Liver (tissue), 9 donors: ENCODE measurements around the gene LRP10. TPM values are rescaled to one million over a fixed set of nuclear protein-coding genes. Genes with fewer than 3 reads are reported as not detected.
"Not testable (repeated sequence)": the region's sequence is repeated elsewhere in the genome, so short reads cannot be mapped to it uniquely, and the experiment has no call there.

Experiments
- DNase-seq: peaks from one replicate; pipeline ENCODE4 v3.0.0-alpha.2; 2017; ENCODE audit warnings: low spot score
- H3K27ac ChIP-seq, 2 donors: one replicate each; pipeline ENCODE4 v1.7.0; 2013; ENCODE audit warnings: inconsistent platforms in 2 of 2, low read length in 2 of 2, control low read depth in 1 of 2, low read depth in 1 of 2, mild to moderate bottlenecking in 1 of 2
- H3K27me3 ChIP-seq, 4 donors: one replicate each; pipeline versions ENCODE4 v1.6.1 to v1.7.0; 2013; ENCODE audit warnings: low read length in 3 of 4, inconsistent platforms in 1 of 4, mild to moderate bottlenecking in 1 of 4, moderate library complexity in 1 of 4; ENCODE audit not compliant: control insufficient read depth in 4 of 4, insufficient read depth in 4 of 4
- H3K36me3 ChIP-seq, 4 donors: one replicate each; pipeline versions ENCODE4 v1.6.1 to v1.7.0; 2013; ENCODE audit warnings: low read length in 3 of 4, mild to moderate bottlenecking in 3 of 4, low read depth in 1 of 4, moderate library complexity in 1 of 4; ENCODE audit not compliant: control insufficient read depth in 4 of 4, insufficient read depth in 3 of 4
- H3K4me1 ChIP-seq, 4 donors: one replicate each; pipeline versions ENCODE4 v1.6.1 to v1.7.0; 2013; ENCODE audit warnings: low read length in 3 of 4, mild to moderate bottlenecking in 3 of 4, moderate library complexity in 1 of 4; ENCODE audit not compliant: control insufficient read depth in 4 of 4, insufficient read depth in 4 of 4
- H3K4me3 ChIP-seq, 3 donors: one replicate each; pipeline versions ENCODE4 v1.6.1 to v1.7.0; 2013; ENCODE audit warnings: low read length in 3 of 3, control low read depth in 1 of 3, low read depth in 1 of 3, mild to moderate bottlenecking in 1 of 3
- H3K9ac ChIP-seq, 2 donors: one replicate each; pipeline ENCODE4 v1.7.0; 2013; ENCODE audit warnings: low read length in 2 of 2, mild to moderate bottlenecking in 2 of 2, moderate library complexity in 2 of 2, control low read depth in 1 of 2, low read depth in 1 of 2
- H3K9me3 ChIP-seq, 4 donors: one replicate each; pipeline versions ENCODE4 v1.6.1 to v1.7.0; 2013; ENCODE audit warnings: low read length in 3 of 4; ENCODE audit not compliant: control insufficient read depth in 4 of 4
- EGR1 ChIP-seq, 2 donors: IDR thresholded peaks; 2 replicates each; pipeline ENCODE4 v1.6.1; 2016 to 2018; ENCODE audit warnings: antibody characterized with exemption in 2 of 2, low read depth in 2 of 2
- FOXA1 ChIP-seq: IDR thresholded peaks from 2 replicates; pipeline ENCODE4 v1.6.1; 2016; ENCODE audit warnings: antibody characterized with exemption
- FOXA2 ChIP-seq: IDR thresholded peaks from 2 replicates; pipeline ENCODE4 v1.6.1; 2016; ENCODE audit warnings: antibody characterized with exemption
- GABPA ChIP-seq, 2 donors: IDR thresholded peaks in 1 of 2; conservative IDR thresholded peaks in 1 of 2; 2 replicates each; pipeline ENCODE4 v1.6.1; 2016; ENCODE audit warnings: antibody characterized with exemption in 2 of 2, mild to moderate bottlenecking in 1 of 2, moderate library complexity in 1 of 2
- HNF4A ChIP-seq, 2 donors: conservative IDR thresholded peaks; 2 replicates each; pipeline ENCODE4 v1.6.1; 2016; ENCODE audit warnings: antibody characterized with exemption in 2 of 2, mild to moderate bottlenecking in 2 of 2
- JUND ChIP-seq, 2 donors: IDR thresholded peaks; 2 replicates each; pipeline ENCODE4 v1.6.1; 2016; ENCODE audit warnings: antibody characterized with exemption in 2 of 2
- NR2F2 ChIP-seq: IDR thresholded peaks from 2 replicates; pipeline ENCODE4 v1.6.1; 2016; ENCODE audit warnings: antibody characterized with exemption
- RAD21 ChIP-seq, 2 donors: IDR thresholded peaks; 2 replicates each; pipeline ENCODE4 v1.6.1; 2016; ENCODE audit warnings: antibody characterized with exemption in 2 of 2, mild to moderate bottlenecking in 2 of 2
- SP1 ChIP-seq: IDR thresholded peaks from 2 replicates; pipeline ENCODE4 v1.6.1; 2018; ENCODE audit warnings: antibody characterized with exemption, mild to moderate bottlenecking
- YY1 ChIP-seq: IDR thresholded peaks from 2 replicates; pipeline ENCODE4 v1.6.1; 2016; ENCODE audit warnings: antibody characterized with exemption, mild to moderate bottlenecking
- WGBS: extraction: QIAGEN DNeasy Blood & Tissue Kit; methylation state at CpG from one replicate; pipeline ENCODE4 v1.1.7; 2013; 5-methylcytosine and 5-hydroxymethylcytosine counted together
- polyA plus RNA-seq, 2 donors: library from polyadenylated mRNA; stranded (reverse) in 1 of 2; unstranded in 1 of 2; fragments of 200-250 nt in 1 of 2; fragments of >200 nt in 1 of 2; fragmentation: Nextera tagmentation in 1 of 2; extraction: Ambion mirVana in 1 of 2; gene quantifications; one replicate each; pipeline versions ENCODE4 v1.2.1 to v1.2.3, GENCODE V29; 2013 to 2015
- total RNA-seq, 2 donors: library from RNA; depleted of rRNA; stranded (reverse); fragments of >200 nt; gene quantifications; one replicate each; pipeline ENCODE4 v1.2.3, GENCODE V29; 2014
- TF ChIP-seq, protein P1 (sequence below): IDR thresholded peaks from 2 replicates; pipeline ENCODE4 v1.6.1; 2016; ENCODE audit warnings: antibody characterized with exemption
- TF ChIP-seq, protein P2 (sequence below): IDR thresholded peaks from 2 replicates; pipeline ENCODE4 v1.6.1; 2016; ENCODE audit warnings: antibody characterized with exemption
- TF ChIP-seq, protein P3 (sequence below): fragments of 150-350 bp; IDR thresholded peaks from 2 replicates; pipeline ENCODE4 v1.5.1; 2017; ENCODE audit warnings: improper control_type of control experiment, low read depth, low read length; ENCODE audit not compliant: missing input control
- donor health status: healthy.
- donor health status: healthy.
- donor health status: healthy.
- donor health status: healthy.
- donor health status: healthy.

Gene LRP10
- total and polyA plus RNA-seq, 4 donors: 19.5 to 61.7 (median 31.3) TPM

DNA sequence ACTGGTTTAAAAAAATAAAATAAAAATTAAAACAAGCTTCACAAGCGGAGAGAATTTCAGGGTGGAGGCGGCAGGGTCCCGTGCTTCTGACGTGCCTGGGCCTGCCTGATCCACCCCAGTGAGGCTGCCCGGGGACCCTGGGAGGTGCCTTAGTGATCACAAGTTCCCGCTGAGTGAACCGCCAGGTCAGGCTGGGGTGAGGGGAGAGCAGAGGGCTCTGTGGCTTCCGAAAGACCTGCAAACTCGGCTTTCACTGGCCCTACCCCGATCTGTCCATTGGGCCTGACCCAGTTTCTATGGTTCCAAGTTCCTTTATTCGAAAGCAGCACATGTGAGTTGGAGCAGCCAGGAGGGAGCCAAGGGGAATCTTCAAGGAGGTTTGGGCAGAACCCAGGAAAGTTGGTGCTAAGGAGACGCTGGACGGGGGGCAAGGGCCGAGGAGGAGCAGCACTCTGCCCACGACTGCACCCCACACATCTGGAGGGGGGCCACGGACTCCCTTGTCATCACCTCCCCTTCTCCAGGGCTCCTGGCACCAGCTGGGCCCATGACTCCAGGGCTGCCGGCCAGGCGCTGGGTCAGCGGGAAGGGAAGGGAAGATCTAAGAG lies 22.2 kb upstream of the LRP10 start:
- no peaks in the 10 kb centered on the region for H3K9me3 ChIP-seq
- peaks cover 2 to 10% (median 4%) of the 10 kb centered on the region in 4 donors for H3K36me3 ChIP-seq
- H3K27me3 ChIP-seq: no peaks in the 10 kb centered on the region
- H3K4me1 ChIP-seq: peaks cover 0 to 12% (median 8%) of the 10 kb centered on the region in 4 donors
- no peak overlapping the region for H3K4me3 ChIP-seq
- peak overlapping the region; percentile 33 to 77 for H3K27ac ChIP-seq
- DNase-seq: no peak
- TF ChIP-seq EGR1 (IDR thresholded peaks at IDR 0.05; ENCODE audit: low read depth in 2 of 2) (no peak), FOXA1 (no peak)
- H3K9ac ChIP-seq: no peak overlapping the region
- WGBS: 81% methylated on average over 19 of the region's 19 CpGs

DNA sequence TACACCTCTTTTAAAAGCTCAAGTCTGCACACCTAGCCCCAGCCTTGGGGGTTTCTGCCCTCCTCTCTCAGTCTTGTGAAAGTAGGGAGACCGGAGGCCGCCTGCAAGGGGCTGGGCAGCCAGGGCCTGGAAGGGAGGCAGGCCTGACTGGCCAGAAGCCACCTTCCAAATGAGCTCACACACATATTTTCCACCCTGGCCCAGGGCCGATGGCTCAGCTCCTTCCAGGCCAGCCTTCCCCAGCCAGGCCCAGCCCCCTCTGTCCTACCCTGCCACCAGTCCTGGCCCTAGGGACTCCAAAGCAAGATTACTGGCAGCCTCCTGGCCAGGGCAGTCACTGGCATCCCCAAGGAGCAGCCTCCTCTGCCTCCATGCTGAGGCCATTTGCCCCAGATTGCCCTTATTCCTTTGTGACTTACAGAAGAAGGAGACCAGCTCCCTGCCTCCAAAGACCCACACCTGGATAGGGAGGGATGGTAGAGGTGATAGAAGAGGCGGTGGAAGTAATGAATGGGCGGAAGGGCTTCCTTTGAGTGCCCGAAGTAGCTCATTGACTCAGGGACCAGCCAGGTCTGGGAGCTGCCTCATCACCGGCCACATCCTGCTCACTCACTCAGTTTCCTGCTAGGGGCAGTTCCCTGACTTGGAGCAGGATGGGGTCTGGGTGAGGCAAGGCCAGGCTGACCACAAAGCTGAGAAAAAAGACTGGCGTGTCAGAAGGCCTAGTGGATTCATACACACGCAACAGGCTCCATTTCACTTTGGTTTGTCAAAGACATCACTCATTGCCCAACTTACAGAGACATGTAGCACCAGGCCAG lies 20.4 kb upstream of the LRP10 start:
- WGBS: 77% methylated on average over 9 of the region's 9 CpGs
- Histone ChIP-seq H3K4me3 (no peak overlapping the region), H3K9ac (no peak overlapping the region), H3K27me3 (no peaks in the 10 kb centered on the region), H3K36me3 (no peaks in the 10 kb centered on the region), H3K9me3 (no peaks in the 10 kb centered on the region), H3K27ac (peak overlapping the region; percentile 50 to 54), H3K4me1 (peaks cover 0 to 12% (median 8%) of the 10 kb centered on the region in 4 donors)
- no peak for TF ChIP-seq EGR1 (IDR thresholded peaks at IDR 0.05; ENCODE audit: low read depth in 2 of 2)
- TF ChIP-seq NR2F2: no peak
- TF ChIP-seq YY1: no peak
- TF ChIP-seq, protein P1, sequence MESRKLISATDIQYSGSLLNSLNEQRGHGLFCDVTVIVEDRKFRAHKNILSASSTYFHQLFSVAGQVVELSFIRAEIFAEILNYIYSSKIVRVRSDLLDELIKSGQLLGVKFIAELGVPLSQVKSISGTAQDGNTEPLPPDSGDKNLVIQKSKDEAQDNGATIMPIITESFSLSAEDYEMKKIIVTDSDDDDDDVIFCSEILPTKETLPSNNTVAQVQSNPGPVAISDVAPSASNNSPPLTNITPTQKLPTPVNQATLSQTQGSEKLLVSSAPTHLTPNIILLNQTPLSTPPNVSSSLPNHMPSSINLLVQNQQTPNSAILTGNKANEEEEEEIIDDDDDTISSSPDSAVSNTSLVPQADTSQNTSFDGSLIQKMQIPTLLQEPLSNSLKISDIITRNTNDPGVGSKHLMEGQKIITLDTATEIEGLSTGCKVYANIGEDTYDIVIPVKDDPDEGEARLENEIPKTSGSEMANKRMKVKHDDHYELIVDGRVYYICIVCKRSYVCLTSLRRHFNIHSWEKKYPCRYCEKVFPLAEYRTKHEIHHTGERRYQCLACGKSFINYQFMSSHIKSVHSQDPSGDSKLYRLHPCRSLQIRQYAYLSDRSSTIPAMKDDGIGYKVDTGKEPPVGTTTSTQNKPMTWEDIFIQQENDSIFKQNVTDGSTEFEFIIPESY: no peak
- no peak for TF ChIP-seq HNF4A (conservative IDR thresholded peaks at IDR 0.05)
- TF ChIP-seq JUND (IDR thresholded peaks at IDR 0.05): peak; percentile 30 to 45
- no peak for TF ChIP-seq FOXA2
- TF ChIP-seq RAD21 (IDR thresholded peaks at IDR 0.05): peak in 1 of 2 donors; percentile 7
- no peak for TF ChIP-seq GABPA (IDR thresholded peaks at IDR 0.05 in 1 of 2, conservative IDR thresholded peaks at IDR 0.05 in 1 of 2)
- no peak for DNase-seq

DNA sequence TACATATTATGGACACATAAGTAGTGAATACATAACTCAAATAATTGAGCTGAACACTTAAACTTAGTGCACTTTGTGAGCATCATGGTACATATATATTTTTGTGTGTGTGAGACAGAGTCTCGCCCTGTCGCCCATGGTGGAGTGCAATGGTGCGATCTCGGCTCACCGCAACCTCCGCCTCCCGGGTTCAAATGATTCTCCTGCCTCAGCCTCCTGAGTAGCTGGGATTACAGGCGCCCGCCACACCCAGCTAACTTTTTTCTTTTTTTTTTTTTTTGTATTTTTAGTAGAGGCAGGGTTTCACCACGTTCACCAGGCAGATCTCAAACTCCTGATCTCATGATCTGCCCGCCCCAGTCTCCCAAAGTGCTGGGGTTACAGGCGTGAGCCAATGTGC lies 19.4 kb upstream of the LRP10 start:
- WGBS: 88% methylated on average over 12 of the region's 12 CpGs
- not testable (repeated sequence) for H3K27ac ChIP-seq

DNA sequence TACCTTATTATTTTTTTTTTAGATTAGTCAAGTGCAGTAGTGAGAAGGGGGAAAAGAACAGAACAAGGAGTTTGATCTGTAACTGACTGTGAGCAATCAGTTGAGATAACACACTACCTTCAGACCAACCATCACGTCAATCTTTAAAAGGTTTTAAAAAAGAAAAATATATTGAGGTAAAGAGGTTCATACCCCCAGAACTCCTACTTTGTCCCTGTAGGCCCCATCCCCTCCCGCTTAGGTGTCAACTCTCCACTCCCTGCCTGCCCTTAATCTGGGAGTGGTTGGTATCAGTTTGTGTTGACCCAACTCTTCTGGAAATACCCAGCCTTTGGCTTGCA lies 19.0 kb upstream of the LRP10 start:
- Histone ChIP-seq H3K9me3 (no peaks in the 10 kb centered on the region), H3K4me1 (peaks cover 0 to 12% (median 8%) of the 10 kb centered on the region in 4 donors)
- WGBS: 55% methylated on average over 2 of the region's 2 CpGs

More for the DNA sequence above, 19.4 kb upstream of the LRP10 start:
- H3K4me1 ChIP-seq: peaks cover 0 to 12% (median 8%) of the 10 kb centered on the region in 4 donors
- H3K9me3 ChIP-seq, H3K4me3 ChIP-seq, H3K27me3 ChIP-seq, DNase-seq, H3K36me3 ChIP-seq, H3K9ac ChIP-seq: not testable (repeated sequence)

More for the DNA sequence above, 19.0 kb upstream of the LRP10 start:
- H3K27me3 ChIP-seq: no peaks in the 10 kb centered on the region
- DNase-seq: no peak
- H3K36me3 ChIP-seq: no peaks in the 10 kb centered on the region
- no peak overlapping the region for H3K9ac ChIP-seq
- no peak for TF ChIP-seq SP1
- TF ChIP-seq, protein P2, sequence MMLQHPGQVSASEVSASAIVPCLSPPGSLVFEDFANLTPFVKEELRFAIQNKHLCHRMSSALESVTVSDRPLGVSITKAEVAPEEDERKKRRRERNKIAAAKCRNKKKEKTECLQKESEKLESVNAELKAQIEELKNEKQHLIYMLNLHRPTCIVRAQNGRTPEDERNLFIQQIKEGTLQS: no peak
- TF ChIP-seq, protein P3, sequence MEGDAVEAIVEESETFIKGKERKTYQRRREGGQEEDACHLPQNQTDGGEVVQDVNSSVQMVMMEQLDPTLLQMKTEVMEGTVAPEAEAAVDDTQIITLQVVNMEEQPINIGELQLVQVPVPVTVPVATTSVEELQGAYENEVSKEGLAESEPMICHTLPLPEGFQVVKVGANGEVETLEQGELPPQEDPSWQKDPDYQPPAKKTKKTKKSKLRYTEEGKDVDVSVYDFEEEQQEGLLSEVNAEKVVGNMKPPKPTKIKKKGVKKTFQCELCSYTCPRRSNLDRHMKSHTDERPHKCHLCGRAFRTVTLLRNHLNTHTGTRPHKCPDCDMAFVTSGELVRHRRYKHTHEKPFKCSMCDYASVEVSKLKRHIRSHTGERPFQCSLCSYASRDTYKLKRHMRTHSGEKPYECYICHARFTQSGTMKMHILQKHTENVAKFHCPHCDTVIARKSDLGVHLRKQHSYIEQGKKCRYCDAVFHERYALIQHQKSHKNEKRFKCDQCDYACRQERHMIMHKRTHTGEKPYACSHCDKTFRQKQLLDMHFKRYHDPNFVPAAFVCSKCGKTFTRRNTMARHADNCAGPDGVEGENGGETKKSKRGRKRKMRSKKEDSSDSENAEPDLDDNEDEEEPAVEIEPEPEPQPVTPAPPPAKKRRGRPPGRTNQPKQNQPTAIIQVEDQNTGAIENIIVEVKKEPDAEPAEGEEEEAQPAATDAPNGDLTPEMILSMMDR: no peak
- peak in 1 of 2 donors; percentile 17 for TF ChIP-seq GABPA (IDR thresholded peaks at IDR 0.05 in 1 of 2, conservative IDR thresholded peaks at IDR 0.05 in 1 of 2)
- TF ChIP-seq FOXA2: peak; percentile 20
- H3K4me3 ChIP-seq: no peak overlapping the region
- H3K27ac ChIP-seq: peak overlapping the region; percentile 52
